Measurements from ENCODE around the gene ETF1.
"Not testable (repeated sequence)": the region's sequence is repeated elsewhere in the genome, so short reads cannot be mapped to it uniquely, and the experiment has no call there.

ETF1 gene

DNA sequence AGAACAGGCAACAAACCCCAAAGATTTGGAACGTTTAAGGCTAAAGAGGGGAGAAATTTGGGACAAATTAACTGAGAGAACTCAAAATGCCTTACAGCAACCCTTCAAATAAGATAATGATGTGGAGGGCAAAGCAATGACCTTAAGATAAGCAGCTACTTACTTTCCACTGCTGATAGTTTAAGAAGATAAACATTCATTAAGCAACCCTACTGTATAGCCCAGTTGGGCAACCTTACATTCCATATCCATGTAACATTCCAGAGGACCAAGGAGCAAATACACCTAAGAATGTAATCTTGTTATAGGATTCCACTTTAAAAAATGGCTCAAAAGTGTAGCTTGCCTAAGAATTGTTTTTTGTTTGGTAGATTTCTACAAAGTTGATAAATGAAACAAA is 14.8 kb downstream of the ETF1 start:
- no peak for DNase-seq

DNA sequence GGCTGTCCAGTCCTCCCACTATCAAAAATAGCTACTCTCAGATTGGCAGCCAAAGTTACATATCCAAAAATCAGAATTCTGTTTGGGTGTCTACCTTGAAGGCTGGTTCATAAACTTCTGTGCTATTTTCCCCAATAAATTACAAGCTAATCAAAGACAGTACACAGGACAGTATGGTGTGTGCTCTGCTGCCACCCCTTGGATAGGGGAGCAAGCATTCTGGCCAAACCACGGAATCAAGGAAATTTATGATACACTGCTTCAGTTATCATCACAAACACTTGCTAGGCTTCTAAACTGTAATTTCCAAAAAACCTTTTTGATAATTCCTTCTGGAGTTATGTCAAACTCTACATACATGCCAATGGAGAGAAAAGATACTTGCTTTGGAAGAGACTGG is 15.9 kb downstream of the ETF1 start:
- no peak for DNase-seq

DNA sequence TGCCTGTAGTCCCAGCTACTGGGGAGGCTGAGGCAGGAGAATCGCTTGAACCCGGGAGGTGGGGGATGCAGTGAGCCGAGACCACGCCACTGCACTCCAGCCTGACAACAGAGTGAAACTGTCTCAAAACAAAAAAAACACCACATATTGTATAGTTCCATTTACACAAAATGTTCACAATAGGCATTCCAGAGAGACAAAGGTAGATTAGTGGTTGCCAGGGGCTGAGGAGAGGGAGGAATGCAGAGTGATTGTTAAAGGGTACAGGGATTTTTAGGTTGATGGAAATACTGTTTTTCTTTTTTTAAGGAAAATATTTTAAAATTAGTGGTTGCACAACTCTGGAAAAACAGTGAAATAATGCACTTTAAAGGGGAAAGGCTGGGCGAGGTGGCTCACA is 19.6 kb downstream of the ETF1 start:
- DNase-seq, result no peak

DNA sequence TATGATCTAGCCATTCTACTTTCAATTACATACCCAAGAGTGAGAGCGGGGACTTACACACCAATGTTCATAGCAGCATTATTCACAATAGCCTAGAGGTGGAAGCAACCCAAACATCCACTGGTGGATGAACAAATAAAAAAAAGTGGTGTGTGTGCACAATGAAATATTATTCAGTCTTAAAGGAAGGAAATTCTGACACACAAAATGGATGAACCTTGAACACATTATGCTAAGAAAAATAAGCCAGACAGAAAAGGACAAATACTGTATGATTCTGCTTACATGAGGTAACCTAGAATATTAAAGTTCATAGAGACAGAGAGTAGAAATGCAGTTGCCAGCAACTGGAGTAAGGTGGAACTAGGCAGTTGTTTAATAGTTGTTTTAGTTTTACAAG is 22.1 kb downstream of the ETF1 start:
- DNase-seq, result no peak

DNA sequence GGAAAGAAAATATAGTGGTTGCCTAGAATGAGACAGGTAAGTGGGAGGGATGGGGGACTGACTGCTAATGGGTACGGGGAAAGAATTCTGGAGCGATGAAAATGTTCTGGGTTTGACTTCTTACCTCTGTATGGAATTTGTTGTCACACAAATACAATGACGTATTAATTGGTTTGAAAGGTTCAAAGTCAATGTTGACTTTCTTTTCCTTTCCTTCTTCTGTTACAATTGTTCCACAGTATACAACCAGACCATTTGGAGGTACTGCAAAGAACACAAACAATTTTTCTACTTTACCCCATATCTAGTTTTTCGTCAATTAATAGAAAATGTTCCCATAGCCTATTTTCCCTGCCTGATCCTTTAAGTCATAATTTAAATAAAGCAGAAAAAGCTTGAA is 25.6 kb downstream of the ETF1 start:
- no peak for DNase-seq

DNA sequence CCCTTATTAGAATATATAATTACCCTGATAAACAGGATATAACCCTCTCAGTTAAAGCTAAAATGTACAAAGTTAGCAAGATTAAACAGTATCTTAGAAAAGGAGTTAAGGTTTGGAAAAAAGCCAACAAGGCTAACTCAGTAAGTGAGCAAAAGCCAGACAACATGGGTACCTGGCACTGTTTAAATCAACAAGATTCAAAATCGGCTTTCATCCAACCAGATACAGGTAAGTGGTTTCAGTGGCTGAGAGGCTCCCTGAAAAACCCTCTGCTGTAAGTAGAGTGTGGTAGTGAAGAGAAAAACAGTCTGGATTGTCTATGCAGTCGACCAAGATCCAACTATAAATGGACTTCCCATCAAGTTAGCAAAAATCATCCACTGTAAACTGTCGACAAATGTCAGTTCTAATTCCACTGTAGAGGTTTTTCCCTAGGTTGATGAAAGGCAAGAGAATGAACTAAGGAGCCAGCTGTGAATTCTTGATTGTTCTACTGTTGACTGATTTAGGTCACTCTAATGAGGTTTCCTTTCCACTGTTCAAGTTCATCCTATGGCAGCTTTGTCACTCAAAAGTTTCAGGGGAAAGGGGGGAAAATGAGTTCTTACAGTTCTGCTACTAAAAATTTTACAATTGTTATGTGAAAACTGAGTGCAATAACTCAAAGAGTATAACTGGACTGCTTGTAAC is 27.3 kb downstream of the ETF1 start:
- no peak for DNase-seq

DNA sequence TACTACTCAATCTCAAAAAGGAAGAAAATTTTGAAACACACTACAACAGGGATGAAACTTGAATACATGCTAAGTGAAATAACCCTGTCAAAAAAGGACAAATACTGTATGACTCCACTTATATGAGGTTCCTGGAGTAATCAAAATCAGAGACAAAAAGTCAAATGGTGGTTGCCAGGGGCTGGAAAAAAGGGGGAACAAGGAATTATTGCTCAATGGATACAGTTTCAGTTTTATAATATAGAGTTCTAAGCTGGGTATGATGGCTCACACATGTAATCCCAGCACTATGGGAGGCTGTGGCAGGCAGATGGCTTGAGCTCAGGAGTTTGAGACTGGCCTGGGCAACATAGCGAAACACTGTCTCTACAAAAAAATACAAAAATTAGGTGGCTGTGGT is 29.0 kb downstream of the ETF1 start:
- no peak for DNase-seq

DNA sequence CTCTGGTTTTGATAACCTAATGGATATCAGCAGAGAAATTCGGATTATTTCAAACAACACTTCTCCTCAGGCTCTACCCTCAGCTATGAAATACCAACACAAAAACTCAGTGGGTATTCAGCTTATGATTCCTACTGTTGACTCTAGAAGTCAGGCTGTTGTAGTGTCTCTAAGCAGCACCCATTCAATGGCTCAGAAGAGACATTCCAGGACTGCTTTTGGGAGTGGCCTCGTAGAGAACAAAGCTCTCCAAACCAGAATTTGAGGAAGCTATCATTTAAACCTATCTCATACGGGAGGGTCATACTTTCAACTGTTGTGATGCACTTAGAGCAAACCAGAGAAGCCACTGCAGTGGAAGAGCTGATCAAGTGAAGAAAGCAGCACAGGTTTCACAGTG is 34.1 kb downstream of the ETF1 start:
- DNase-seq, result no peak

DNA sequence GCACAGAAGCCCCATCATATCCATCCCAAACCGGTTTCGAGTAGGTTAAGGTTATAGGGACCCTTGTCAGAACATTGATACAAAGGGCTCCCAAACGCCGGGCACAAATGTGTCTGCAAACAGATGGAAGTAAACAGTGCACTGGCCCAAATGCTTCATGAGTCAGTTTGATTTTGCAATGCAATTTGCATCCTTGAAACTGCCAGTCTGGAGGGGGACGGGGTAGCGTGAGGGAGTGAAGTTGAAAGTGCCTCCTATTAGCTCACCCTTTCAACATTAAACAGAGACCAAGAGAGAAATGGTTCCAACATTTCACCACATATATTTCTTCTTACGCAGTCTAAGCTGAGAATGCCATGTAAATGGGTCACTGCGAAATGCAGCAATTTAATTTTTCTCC is 35.6 kb downstream of the ETF1 start:
- not testable (repeated sequence) for DNase-seq

DNA sequence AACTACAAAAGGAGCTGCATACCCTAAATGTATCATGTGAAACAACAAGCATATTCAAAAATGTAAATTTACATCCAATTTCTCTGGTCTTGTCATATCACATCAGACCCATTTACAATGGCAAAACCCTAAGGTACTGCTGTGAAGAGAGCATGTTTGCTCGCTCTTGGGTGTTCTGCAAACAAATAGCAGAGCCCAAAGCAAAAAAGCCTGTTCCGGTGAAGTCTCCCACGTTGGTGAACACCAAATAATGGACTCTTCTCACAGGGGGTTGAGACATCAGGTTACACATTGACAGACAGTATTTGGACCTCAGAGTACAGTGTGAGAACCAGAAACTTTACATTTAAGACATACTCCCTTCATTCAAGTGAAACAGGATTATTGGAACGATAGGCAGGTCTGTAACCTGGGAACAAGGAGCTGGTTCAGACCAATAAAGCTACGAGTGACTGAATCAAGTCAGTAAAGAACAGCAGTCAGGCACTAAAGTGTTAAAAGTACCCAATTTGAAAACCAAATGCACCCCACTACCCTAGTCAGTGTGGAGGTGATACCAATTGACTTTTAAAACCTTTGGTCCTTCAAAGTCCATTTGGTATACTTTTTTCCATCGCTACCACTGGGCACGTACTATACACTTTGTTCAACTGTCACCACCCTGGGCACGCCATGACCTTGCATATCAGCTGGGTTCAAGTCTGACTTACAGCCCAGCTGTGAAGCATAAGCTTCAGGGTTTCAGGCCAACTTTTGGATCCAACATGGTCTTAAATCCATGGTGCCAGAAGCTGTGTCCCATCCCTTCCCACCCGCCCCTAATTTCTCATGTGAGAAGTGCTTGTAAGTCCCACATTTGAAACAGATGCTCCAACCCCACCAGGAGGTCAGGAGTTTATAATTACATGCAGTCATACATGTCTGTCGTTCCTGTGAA is 36.4 kb downstream of the ETF1 start:
- DNase-seq, result no peak

DNA sequence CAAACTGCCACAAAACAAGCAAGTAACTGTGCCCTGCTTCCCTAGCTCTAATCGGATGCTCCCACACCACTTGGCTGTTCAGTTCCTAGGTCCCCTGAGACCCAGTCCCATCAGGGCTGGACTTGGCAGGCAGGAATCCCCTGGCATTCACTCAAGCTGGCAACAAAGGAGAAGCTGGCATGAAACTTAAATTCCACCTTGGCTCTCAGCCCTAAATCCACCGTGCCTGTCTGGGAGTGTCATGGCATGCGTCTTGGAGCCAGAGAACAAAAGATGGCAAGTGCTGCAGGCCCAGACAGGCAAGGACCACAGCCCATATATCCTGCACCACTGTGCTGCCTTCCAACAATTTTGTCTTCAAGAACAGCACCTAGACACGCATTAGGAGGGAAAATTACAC is 38.2 kb downstream of the ETF1 start:
- DNase-seq, result no peak

DNA sequence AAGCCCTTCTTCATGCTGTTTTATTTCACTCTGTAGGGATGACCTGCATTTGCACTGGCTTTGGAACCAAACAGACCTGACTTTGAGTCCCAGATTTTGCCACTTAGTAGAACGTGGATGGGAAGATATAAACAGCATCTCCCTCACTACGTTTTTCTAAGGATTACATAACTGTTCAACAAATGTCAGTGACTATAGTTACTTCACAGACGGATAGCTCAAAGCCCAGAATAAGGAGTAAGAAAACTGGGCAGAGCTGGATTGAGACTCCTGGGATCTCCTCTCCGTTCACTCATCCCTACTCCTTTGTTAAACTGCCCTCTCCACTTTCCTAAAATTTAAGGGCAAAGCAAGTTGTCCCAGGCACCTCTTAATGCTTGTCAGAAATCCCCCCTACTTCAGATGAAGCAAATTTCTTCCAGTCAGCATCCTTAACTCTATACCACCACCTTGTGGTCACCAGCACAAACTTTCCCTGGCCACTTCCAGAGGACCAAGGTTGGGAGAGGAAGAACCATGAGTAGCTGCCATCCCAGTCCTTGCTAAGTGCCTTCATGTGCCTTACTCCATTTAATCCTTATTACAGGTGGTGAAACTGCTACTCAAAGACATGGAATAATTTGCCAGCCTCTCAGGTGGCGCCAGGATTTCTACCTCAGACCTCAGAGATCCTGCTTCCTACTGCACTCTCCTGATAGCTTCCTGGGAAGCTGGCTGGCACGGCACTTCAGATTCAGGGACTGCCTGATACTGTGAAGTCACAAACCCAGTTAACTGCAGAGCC is 39.4 kb downstream of the ETF1 start:
- DNase-seq, result no peak

DNA sequence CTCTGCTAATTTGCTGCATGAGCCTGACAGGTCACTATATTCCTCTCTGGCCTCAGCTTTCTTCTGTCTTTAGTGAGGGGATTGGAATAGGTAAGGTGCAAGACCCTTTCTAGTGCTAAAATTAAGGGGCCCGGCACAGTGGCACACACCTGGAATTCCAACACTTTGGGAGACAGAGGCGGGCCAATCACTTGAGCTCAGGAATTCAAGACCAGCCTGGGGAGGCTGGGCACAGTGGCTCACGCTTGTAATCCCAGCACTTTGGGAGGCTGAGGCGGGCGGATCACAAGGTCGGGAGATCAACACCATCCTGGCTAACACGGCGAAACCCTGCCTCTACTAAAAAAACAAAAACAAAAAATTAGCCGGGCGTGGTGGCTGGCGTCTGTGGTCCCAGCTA is 40.5 kb downstream of the ETF1 start:
- DNase-seq, result no peak

DNA sequence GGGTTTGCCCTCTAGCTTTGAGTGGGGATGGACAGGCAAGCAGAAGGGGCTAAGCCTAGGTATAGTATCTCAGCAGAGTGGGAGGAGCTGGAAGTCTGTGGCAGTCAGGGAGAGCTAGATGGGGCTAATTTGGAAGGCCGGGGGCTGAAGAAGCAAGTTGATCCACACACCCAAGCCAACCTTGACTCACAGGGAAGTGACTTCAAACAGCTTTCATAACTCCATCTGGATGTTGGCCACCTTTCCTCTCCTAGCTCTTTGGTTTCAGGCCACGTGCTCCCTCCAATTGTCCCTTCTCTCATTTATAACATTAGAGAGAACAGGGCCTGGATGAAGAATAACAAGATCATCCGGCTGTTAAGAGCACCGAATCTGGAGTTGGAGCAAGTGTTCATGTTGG is 40.9 kb downstream of the ETF1 start:
- DNase-seq, result no peak

DNA sequence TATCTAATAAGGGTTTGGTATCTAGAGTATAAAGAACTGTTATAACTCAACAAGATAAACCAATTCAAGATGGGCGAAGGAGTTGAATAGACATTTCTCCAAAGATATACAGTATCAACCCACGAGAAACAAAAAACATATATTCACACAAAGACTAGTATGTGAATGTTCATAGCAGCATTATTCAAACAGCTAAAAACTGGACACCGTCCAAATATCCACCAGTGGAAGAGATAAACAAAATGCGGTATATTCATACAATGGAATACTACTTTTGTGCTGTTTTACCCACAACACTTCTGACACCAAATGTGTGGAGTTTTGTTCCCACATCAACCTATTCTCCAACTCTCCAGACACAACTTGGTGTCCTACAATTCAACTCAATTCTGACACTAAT is 44.7 kb downstream of the ETF1 start:
- DNase-seq, result no peak

DNA sequence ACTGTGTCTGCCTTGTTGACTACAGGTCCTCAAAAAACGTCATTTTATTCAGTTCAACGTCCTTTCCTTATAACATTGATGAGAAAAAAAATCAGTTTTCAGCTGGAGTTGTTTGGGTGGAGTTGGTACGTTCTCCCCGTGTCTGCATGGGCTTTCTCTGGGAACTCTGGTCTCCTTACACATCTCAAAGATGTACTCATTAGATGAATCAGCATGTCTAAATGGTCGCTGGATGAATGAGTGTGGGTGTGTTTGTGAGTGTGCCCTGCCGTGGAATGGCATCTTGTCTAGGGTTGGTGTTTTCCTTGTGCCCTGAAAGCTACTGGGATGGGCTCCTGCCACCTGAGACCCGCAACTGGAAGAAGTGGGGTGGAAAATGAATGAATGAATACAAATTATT is 47.7 kb downstream of the ETF1 start:
- no peak for DNase-seq

DNA sequence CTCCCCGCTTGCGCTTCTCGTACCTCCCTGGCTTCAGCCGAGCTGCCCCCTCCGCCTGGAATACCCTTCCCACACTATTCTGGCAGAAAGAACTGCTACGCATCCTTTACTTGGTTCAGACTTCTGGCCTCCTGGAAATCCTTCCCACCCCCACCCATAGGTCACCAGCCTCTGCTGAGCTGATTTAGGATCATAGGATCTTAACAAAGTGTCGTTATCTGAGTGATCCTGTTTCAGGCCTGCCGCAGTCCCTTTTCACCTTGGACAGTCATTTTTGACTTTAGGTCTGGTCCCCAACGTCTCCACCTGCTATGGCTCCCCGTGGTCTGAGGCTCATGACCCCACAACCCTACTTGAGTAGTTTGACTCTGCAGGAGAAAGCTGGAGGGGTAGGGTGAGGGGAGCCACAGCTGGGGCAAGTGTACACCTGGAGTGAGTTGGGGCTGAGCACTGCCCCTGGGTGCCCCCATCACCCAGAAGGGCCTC is 50.4 kb downstream of the ETF1 start:
- DNase-seq, result no peak

DNA sequence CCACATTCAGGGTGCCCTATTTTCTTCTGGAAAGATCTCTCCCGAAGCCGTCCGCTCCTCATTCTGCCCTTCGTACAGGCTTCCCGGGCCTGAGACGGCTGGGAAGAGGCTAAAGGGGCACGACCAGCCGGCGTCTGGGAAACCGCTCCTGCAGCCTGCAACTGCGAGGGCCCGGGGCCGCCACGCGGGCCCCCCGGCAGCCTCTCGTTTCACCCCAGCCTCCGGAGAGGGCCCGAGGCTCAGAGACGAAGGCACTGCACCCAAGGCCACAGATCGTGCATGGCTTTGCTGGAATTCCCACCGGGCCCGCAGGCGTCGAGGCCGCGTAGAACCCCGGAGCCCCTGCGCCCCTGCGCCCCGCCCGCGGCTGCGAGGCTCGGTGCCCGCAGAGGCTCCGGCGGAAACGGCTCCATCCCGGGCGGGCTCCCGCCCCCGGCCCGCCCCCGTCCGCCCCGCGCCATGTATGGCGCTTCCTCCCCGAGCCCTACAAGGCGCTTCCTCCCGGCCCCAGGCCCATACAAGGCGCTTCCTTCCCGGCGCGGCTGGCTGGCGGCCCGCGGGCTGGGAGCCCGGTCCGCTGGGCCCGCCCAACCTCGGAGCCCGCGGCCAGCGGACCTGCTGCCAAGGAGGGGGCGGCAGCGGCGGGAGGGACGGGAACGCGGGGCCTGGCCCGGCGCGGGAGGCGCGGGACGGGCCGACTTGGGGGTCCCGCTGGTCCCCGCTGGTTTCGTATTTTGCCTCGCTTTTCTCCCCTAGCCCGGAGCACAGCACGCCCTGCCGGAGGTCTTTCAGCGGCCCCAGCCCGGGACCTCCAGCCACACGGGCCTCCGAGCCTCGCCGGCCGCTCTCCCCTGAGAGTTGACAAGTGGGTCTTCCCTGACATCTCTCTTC is 51.1 kb downstream of the ETF1 start:
- peak; percentile 89 for DNase-seq

DNA sequence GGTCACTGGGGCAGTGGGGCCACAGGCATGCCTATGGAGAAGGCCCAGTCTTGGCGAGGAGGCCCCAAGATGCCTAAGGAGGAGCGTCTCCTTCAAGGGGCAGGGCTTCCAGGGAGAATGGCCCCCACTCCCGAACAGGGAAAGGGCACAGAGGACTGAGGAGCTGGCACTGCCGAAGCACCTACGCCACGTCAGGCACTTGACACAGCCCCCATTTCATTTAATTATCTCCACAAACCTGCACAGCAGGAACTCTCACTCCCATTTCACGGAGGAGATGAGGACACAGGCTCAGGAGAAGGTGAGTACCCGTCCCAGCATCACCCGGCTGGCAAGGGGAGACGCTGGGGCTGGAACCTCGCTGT is 51.8 kb downstream of the ETF1 start:
- DNase-seq, result no peak

DNA sequence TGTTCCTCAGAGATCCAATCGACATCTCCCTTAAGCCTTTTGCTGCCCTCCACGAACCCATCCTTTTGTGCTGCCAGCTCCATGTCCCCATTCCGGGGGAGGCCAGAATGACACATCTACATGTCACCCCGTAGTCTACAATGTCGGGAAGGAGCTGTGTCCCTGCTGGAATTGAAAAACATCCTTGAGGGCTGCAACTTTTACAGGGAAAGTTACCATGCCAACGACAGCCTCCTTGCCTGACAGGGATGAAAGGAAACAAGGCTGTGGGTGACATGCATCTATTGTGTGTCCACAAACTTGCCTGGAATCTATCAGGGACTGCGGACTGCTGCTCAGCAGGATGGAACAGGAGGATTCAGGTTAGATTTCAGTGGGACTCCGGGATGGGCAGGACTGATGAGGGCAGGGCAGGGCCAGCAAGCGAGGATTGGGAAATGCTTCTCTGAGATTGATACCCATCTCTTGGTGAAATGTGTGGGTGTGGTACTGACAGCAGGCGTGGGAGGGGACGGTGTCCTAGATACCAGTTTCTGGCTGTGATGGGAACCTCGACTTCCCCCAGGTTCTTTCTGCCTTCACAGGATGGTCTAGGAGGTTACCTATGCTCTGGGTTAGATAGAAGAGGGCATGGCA is 52.3 kb downstream of the ETF1 start:
- DNase-seq, result no peak

DNA sequence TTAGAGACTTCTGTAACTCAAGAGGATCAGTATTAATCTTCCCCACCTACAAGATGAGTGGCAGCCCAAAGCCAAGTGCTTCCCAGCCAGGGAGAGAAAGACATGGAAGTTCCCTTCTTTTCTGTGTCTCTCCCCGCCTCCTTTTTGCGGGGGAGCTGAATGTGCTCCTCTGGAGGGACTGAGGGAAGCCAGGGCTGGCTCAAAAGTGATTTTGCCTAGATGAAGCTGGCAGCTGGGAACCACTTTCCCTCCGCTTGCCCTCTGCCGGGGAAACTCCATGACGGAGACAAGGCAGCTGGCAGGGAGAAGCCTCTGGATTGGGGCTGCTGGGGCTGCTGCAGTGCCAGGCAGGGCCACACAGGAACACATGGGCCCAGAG is 53.4 kb downstream of the ETF1 start:
- DNase-seq, result no peak

DNA sequence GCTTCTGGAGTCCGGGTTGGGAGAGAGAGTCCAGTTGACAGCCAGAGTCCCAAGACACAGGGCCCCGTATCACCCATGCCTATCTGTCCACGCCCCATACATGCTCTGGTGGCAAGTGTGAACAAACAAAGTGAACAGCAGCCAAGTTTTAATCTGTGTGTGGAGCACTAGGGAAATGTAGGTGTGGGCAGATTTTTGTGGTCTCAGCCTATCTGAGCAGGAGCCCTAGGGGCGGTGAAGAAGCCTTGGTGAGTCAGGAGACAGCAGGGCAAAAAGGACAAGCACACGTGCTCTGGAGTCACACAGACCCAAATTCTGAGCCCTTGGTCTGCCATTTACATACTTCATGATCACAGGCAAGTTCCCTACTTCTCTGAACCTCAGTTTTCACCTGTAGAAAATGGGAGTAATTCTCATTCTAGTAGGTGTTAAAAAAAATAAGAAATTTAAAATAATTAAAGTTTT is 54.5 kb downstream of the ETF1 start:
- DNase-seq, result no peak

Measured in NCI-H774 (cell line).